H1 (cell line): ENCODE results near the gene FRMD4A. TPM values are rescaled to one million over a fixed set of nuclear protein-coding genes. Genes with fewer than 3 reads are reported as not detected.

Experiments
- CTCF ChIA-PET: fragments of 300-600 bp; sonication (Branson Sonifier 250); formaldehyde crosslinking; loops from one replicate; lab custom pipeline; 2021; ENCODE audit not compliant: partially characterized antibody; lab: Charles Lee
- POLR2A ChIA-PET: fragments of 300-600 bp; sonication (Branson Sonifier 250); formaldehyde crosslinking; loops from one replicate; lab custom pipeline; 2021; ENCODE audit warnings: inconsistent platforms; ENCODE audit not compliant: partially characterized antibody; lab: Charles Lee
- DNase-seq, 2 experiments: peaks; one replicate each; pipeline versions ENCODE4 v3.0.0 to v3.0.0-alpha.2; 2010 to 2022; ENCODE audit warnings: low spot score in 2 of 2, low read depth in 1 of 2, mixed read lengths in 1 of 2
- FAIRE-seq: peaks from 2 replicates; lab custom pipeline; 2011; peaks lifted over from hg19 to GRCh38; lab: Jason Lieb, UNC
- H2AFZ ChIP-seq: 2 replicates; pipeline ENCODE4 v1.8.1; 2012; ENCODE audit warnings: low read length, inconsistent platforms
- H2AK5ac ChIP-seq: 2 replicates; pipeline ENCODE4 v1.6.1; 2013; ENCODE audit warnings: low read depth, low read length
- H2BK120ac ChIP-seq: replicated peaks from 2 replicates; pipeline ENCODE3; 2013; ENCODE audit warnings: low read depth, low read length, inconsistent platforms
- H2BK12ac ChIP-seq: 2 replicates; pipeline ENCODE4 v1.6.1; 2013; ENCODE audit warnings: low read depth, low read length
- H2BK15ac ChIP-seq: 2 replicates; pipeline ENCODE4 v1.6.1; 2013; ENCODE audit warnings: low read length
- H2BK20ac ChIP-seq: 2 replicates; pipeline ENCODE4 v1.6.1; 2013; ENCODE audit warnings: low read length
- H2BK5ac ChIP-seq: 2 replicates; pipeline ENCODE4 v1.6.1; 2013; ENCODE audit warnings: low read depth, low read length
- H3K14ac ChIP-seq: 2 replicates; pipeline ENCODE4 v1.6.1; 2013; ENCODE audit warnings: inconsistent platforms; ENCODE audit not compliant: insufficient read length
- H3K18ac ChIP-seq: 2 replicates; pipeline ENCODE4 v1.6.1; 2013; ENCODE audit warnings: low read length; ENCODE audit errors: extremely low read depth
- H3K23ac ChIP-seq: 2 replicates; pipeline ENCODE4 v1.6.1; 2013; ENCODE audit warnings: inconsistent platforms; ENCODE audit not compliant: insufficient read length
- H3K23me2 ChIP-seq: 2 replicates; pipeline ENCODE4 v1.6.1; 2013; ENCODE audit warnings: low read depth, low read length
- H3K27ac ChIP-seq: 2 replicates; pipeline ENCODE4 v1.6.1; 2011; ENCODE audit warnings: low read depth, low read length, inconsistent platforms
- H3K27me3 ChIP-seq, 4 experiments: replicated peaks in 1 of 4; 1 replicate in 1 of 4; 2 replicates in 3 of 4; pipeline versions ENCODE4 v1.6.1 to v1.8.1; 2011 to 2013; ENCODE audit warnings: low read length in 3 of 4, mild to moderate bottlenecking in 3 of 4, inconsistent platforms in 2 of 4, mixed read lengths in 2 of 4, moderate library complexity in 1 of 4; ENCODE audit not compliant: control insufficient read depth in 3 of 4, insufficient read depth in 3 of 4; ENCODE audit errors: extremely low read depth in 1 of 4
- H3K36me3 ChIP-seq, 4 experiments: 2 replicates each; pipeline versions ENCODE4 v1.6.1 to v1.8.1; 2011 to 2013; ENCODE audit warnings: mild to moderate bottlenecking in 4 of 4, low read length in 3 of 4, moderate library complexity in 2 of 4, control low read depth in 1 of 4, inconsistent platforms in 1 of 4; ENCODE audit not compliant: insufficient read depth in 4 of 4, control insufficient read depth in 2 of 4
- H3K4ac ChIP-seq: replicated peaks from 2 replicates; pipeline ENCODE3; 2013; ENCODE audit warnings: low read length, low read depth, mixed read lengths, inconsistent platforms; ENCODE audit not compliant: insufficient read length
- H3K4me1 ChIP-seq, 4 experiments: replicated peaks in 1 of 4; 1 replicate in 1 of 4; 2 replicates in 3 of 4; pipeline versions ENCODE4 v1.6.1 to v1.8.1; 2011 to 2013; ENCODE audit warnings: low read length in 3 of 4, inconsistent platforms in 2 of 4, mixed read lengths in 1 of 4; ENCODE audit not compliant: insufficient read depth in 4 of 4, control insufficient read depth in 3 of 4
- H3K4me2 ChIP-seq, 2 experiments: 2 replicates each; pipeline versions ENCODE4 v1.6.1 to v1.8.1; 2011 to 2013; ENCODE audit warnings: low read depth in 2 of 2, low read length in 2 of 2, control low read depth in 1 of 2, inconsistent platforms in 1 of 2, mild to moderate bottlenecking in 1 of 2; ENCODE audit not compliant: insufficient read depth in 1 of 2
- H3K4me3 ChIP-seq, 4 experiments: fragments of 200-600, 300-600 bp in 1 of 4; sonication (generic), shearing (Covaris generic), sonication (Bioruptor Twin) in 1 of 4; 2 replicates each; pipeline versions ENCODE4 v1.5.1 to v1.8.1; 2011 to 2016; ENCODE audit warnings: low read length in 4 of 4, low read depth in 3 of 4, control low read depth in 2 of 4, inconsistent platforms in 2 of 4, mild to moderate bottlenecking in 2 of 4, mixed read lengths in 1 of 4, moderate library complexity in 1 of 4; ENCODE audit not compliant: insufficient read depth in 2 of 4; ENCODE audit errors: extremely low read depth in 1 of 4
- H3K56ac ChIP-seq: replicated peaks from 2 replicates; pipeline ENCODE3; 2013; ENCODE audit warnings: low read depth, mild to moderate bottlenecking, mixed read lengths, low read length, inconsistent platforms; ENCODE audit not compliant: insufficient read length
- H3K79me1 ChIP-seq: 2 replicates; pipeline ENCODE4 v1.6.1; 2013; ENCODE audit warnings: low read depth, low read length, control low read depth
- H3K79me2 ChIP-seq, 2 experiments: 2 replicates each; pipeline versions ENCODE4 v1.6.1 to v1.8.1; 2012 to 2013; ENCODE audit warnings: low read length in 2 of 2, mild to moderate bottlenecking in 2 of 2, inconsistent platforms in 1 of 2; ENCODE audit not compliant: insufficient read depth in 2 of 2, control insufficient read depth in 1 of 2
- H3K9ac ChIP-seq, 4 experiments: replicated peaks in 1 of 4; 1 replicate in 1 of 4; 2 replicates in 3 of 4; pipeline versions ENCODE4 v1.6.1 to v1.8.1; 2011 to 2013; ENCODE audit warnings: low read depth in 3 of 4, low read length in 3 of 4, control low read depth in 2 of 4, mild to moderate bottlenecking in 2 of 4, moderate library complexity in 2 of 4, inconsistent platforms in 1 of 4; ENCODE audit errors: extremely low read depth in 1 of 4
- H3K9me3 ChIP-seq, 2 experiments: 2 replicates each; pipeline versions ENCODE4 v1.6.1 to v1.8.1; 2012 to 2013; ENCODE audit warnings: mild to moderate bottlenecking in 2 of 2, moderate library complexity in 2 of 2, control low read depth in 1 of 2, inconsistent platforms in 1 of 2, low read depth in 1 of 2, low read length in 1 of 2, mixed read lengths in 1 of 2; ENCODE audit not compliant: insufficient read depth in 2 of 2
- H4K20me1 ChIP-seq, 2 experiments: replicated peaks in 1 of 2; 2 replicates each; pipeline versions ENCODE3 to v1.8.1; 2011 to 2013; ENCODE audit warnings: inconsistent platforms in 2 of 2, low read length in 2 of 2, mild to moderate bottlenecking in 1 of 2; ENCODE audit not compliant: insufficient read depth in 2 of 2, control insufficient read depth in 1 of 2
- H4K5ac ChIP-seq: 2 replicates; pipeline ENCODE4 v1.6.1; 2013; ENCODE audit warnings: low read length, low read depth, mixed read lengths, inconsistent platforms; ENCODE audit not compliant: insufficient read length
- H4K8ac ChIP-seq: 2 replicates; pipeline ENCODE4 v1.8.0; 2013; ENCODE audit warnings: mild to moderate bottlenecking, moderate library complexity, low read length, inconsistent platforms; ENCODE audit not compliant: insufficient read depth; ENCODE audit errors: extremely low read depth
- H4K91ac ChIP-seq: replicated peaks from 2 replicates; pipeline ENCODE3; 2013; ENCODE audit warnings: low read length, mixed read lengths, inconsistent platforms; ENCODE audit not compliant: insufficient read length
- ASH2L ChIP-seq: fragments of 200-600, 300-600 bp; sonication (generic); IDR thresholded peaks from one replicate; pipeline ENCODE4 v1.7.1; 2017; ENCODE audit warnings: low read length
- KDM1A ChIP-seq: fragments of 200-600, 300-600 bp; sonication (generic); IDR thresholded peaks from 2 replicates; pipeline ENCODE4 v1.7.1; 2016; ENCODE audit warnings: mild to moderate bottlenecking, low read length, borderline replicate concordance
- NANOG ChIP-seq: IDR thresholded peaks from 2 replicates; pipeline ENCODE4 v1.6.1; 2011; ENCODE audit warnings: low read length, low read depth, mild to moderate bottlenecking, inconsistent platforms; ENCODE audit not compliant: insufficient read depth, poor library complexity, severe bottlenecking
- POU5F1 ChIP-seq: IDR thresholded peaks from 2 replicates; pipeline ENCODE4 v1.6.1; 2011; ENCODE audit warnings: low read depth, mild to moderate bottlenecking, low read length, moderate library complexity
- SP1 ChIP-seq: IDR thresholded peaks from 2 replicates; pipeline ENCODE4 v1.6.1; 2011; ENCODE audit warnings: low read depth, low read length
- TAF7 ChIP-seq: optimal IDR thresholded peaks from 2 replicates; pipeline ENCODE3; 2011; ENCODE audit warnings: low read depth, mild to moderate bottlenecking, inconsistent platforms, low read length, moderate library complexity, borderline replicate concordance
- TCF12 ChIP-seq: IDR thresholded peaks from 2 replicates; pipeline ENCODE4 v1.6.1; 2011; ENCODE audit warnings: low read depth, mild to moderate bottlenecking, low read length
- WGBS, 2 experiments: shearing (Covaris generic) in 1 of 2; methylation state at CpG; one replicate each; pipeline versions ENCODE4 v1.1.6 to v1.1.7; 2013 to 2015; ENCODE audit warnings: low lambda C conversion rate in 2 of 2, mixed read lengths in 2 of 2, inconsistent platforms in 1 of 2, low coverage in 1 of 2, missing lambda C conversion rate in 1 of 2; ENCODE audit not compliant: insufficient replicate concordance in 2 of 2, insufficient coverage in 1 of 2, insufficient read length in 1 of 2; ENCODE audit errors: extremely low coverage in 1 of 2, missing lambda C conversion rate in 1 of 2; 5-methylcytosine and 5-hydroxymethylcytosine counted together
- polyA plus RNA-seq, 7 experiments: library from polyadenylated mRNA; depleted of rRNA in 3 of 7; stranded (reverse) in 5 of 7; unstranded in 2 of 7; fragments of >200 nt in 5 of 7; fragments of 200-250 nt in 2 of 7; gene quantifications; 1 replicate in 5 of 7; 2 replicates in 1 of 7; 4 replicates in 1 of 7; pipeline versions ENCODE4 v1.2.1 to v1.2.3, GENCODE V29; 2011 to 2013; ENCODE audit warnings: missing spikeins in 2 of 7, mixed read lengths in 2 of 7
- total RNA-seq: library from RNA; stranded (reverse); fragmentation: NEBNext Ultra II Directional; extraction: Animal tissue kit (Norgen Biotek cat#: 25700); gene quantifications from 2 replicates; pipeline ENCODE4 v1.2.1, GENCODE V29; 2021

The FRMD4A gene
- total and polyA plus RNA-seq, 2 of the 8 experiments (the other 6 are each of a cell fraction or from before 2014, with no cell fraction given), result 38.6 to 39.6 TPM

GRCh38 chr10:13823096-13823708, 507.5 kb downstream of the FRMD4A start:
- H3K27ac ChIP-seq, result no peak overlapping the region
- 0 out of 2 replicates have a peak overlapping the region, but pooled peaks have one; percentile 11 for H2AK5ac ChIP-seq
- H2BK12ac ChIP-seq, result peak overlapping the region; percentile 20; the same call in 1 of the 2 replicates
- H2AFZ ChIP-seq, result no peak overlapping the region
- H3K79me1 ChIP-seq, result peaks cover 3% of the 10 kb centered on the region; the same call in 1 of the 2 replicates
- H3K18ac ChIP-seq, result peak overlapping the region; percentile 89
- peaks cover 19 to 41% (median 31%) of the 10 kb centered on the region in 4 experiments for H3K4me1 ChIP-seq
- H3K4ac ChIP-seq, result peak overlapping the region; percentile 12
- H2BK5ac ChIP-seq, result peak overlapping the region; percentile 3; the same call in 1 of the 2 replicates
- no peaks in the 10 kb centered on the region for H3K27me3 ChIP-seq
- no peak overlapping the region for H3K9ac ChIP-seq
- WGBS, 2 experiments, result 16% methylated on average over 8 of the region's 8 CpGs; no CpG with 5 or more reads in 1 of the 2 experiments
- H3K14ac ChIP-seq, result no peak overlapping the region
- peak overlapping the region in 1 of 4 experiments; percentile 38; a peak in 1 of 8 replicates for H3K4me3 ChIP-seq
- CTCF ChIA-PET, result interaction anchor here (0.9 to 1.9 kb wide), 7 partner anchors 8 to 82 kb away, joined by 3 to 7 read pairs (median 3); no protein-coding TSS in a partner anchor
- FAIRE-seq (peak; percentile 85), DNase-seq (peak; percentile 60 to 64)
- no peaks in the 10 kb centered on the region for H3K36me3 ChIP-seq
- no peak overlapping the region for H2BK15ac ChIP-seq
- no peaks in the 10 kb centered on the region for H3K23me2 ChIP-seq
- no peak overlapping the region for H3K56ac ChIP-seq
- H4K91ac ChIP-seq, result peak overlapping the region; percentile 14
- H4K20me1 ChIP-seq, result no peaks in the 10 kb centered on the region
- peak overlapping the region; percentile 54 to 64 for H3K4me2 ChIP-seq
- peaks cover 0 to 15% of the 10 kb centered on the region in 2 experiments; a peak in 3 of 4 replicates for H3K79me2 ChIP-seq
- H2BK120ac ChIP-seq, result peak overlapping the region; percentile 59
- no peaks in the 10 kb centered on the region for H3K9me3 ChIP-seq
- H4K8ac ChIP-seq, result no peak overlapping the region
- H3K23ac ChIP-seq, result no peak overlapping the region
- POLR2A ChIA-PET, result no interaction called here
- no peak overlapping the region for H4K5ac ChIP-seq
- peak; percentile 55 for TF ChIP-seq NANOG
- peak; percentile 71; the same call in 1 of the 2 replicates for TF ChIP-seq KDM1A
- peak; percentile 47 for TF ChIP-seq ASH2L
- TF ChIP-seq SP1, result no peak
- TF ChIP-seq TAF7, result peak; percentile 13
- TF ChIP-seq POU5F1, result no peak
- TF ChIP-seq TCF12, result 0 out of 2 replicates have a peak, but pooled peaks have one; percentile 55
- TF ChIP-seq, all 59 proteins: peak for 5
- H2BK20ac ChIP-seq, result peak overlapping the region; percentile 10; the same call in 1 of the 2 replicates
